Endothelial cell of umbilical vein (primary cell): ENCODE measurements around the gene ADAM11. TPM values are rescaled to one million over a fixed set of nuclear protein-coding genes. Genes with fewer than 3 reads are reported as not detected.

ENCODE experiments used
- BruUV-seq: library from RNA; stranded (reverse); fragments of 400-500 nt; replicated peaks from 2 replicates; lab custom pipeline; 2021; lab: Mats Ljungman, UMichigan
- CTCF ChIA-PET: fragments of 300-600, 350-600 bp; sonication (Branson Sonifier 250); formaldehyde crosslinking; loops from one replicate; lab custom pipeline; 2021; ENCODE audit warnings: antibody characterized with exemption, inconsistent platforms; lab: Charles Lee
- POLR2A ChIA-PET: fragments of 300-600, 350-600 bp; sonication (Branson Sonifier 250); formaldehyde crosslinking; loops from one replicate; lab custom pipeline; 2021; ENCODE audit warnings: antibody characterized with exemption, inconsistent platforms; lab: Charles Lee
- DNase-seq: peaks from one replicate; pipeline ENCODE4 v3.0.0-alpha.2; 2011; ENCODE audit warnings: low read depth, low spot score
- FAIRE-seq: peaks from 2 replicates; lab custom pipeline; 2011; peaks lifted over from hg19 to GRCh38; lab: Jason Lieb, UNC
- H2AFZ ChIP-seq: 2 replicates; pipeline ENCODE4 v1.6.0; 2012; ENCODE audit warnings: low read depth, low read length, control low read depth, inconsistent platforms
- H3K27ac ChIP-seq: 2 replicates; pipeline ENCODE4 v1.5.1; 2011; ENCODE audit warnings: low read depth, mild to moderate bottlenecking, control low read depth, low read length, moderate library complexity; ENCODE audit not compliant: insufficient read depth
- H3K27me3 ChIP-seq, 2 experiments: 2 replicates each; pipeline versions ENCODE4 v1.6.0 to v1.6.1; 2011; ENCODE audit warnings: low read length in 2 of 2, mixed read lengths in 1 of 2; ENCODE audit not compliant: control insufficient read depth in 2 of 2, insufficient read depth in 2 of 2
- H3K36me3 ChIP-seq, 2 experiments: 2 replicates in 1 of 2; 3 replicates in 1 of 2; pipeline ENCODE4 v1.5.1; 2011; ENCODE audit warnings: low read length in 2 of 2, mild to moderate bottlenecking in 1 of 2, moderate library complexity in 1 of 2; ENCODE audit not compliant: control insufficient read depth in 2 of 2, insufficient read depth in 2 of 2; ENCODE audit errors: extremely low read depth in 1 of 2
- H3K4me1 ChIP-seq: 3 replicates; pipeline ENCODE4 v1.5.1; 2011; ENCODE audit warnings: mild to moderate bottlenecking, low read length; ENCODE audit not compliant: control insufficient read depth, insufficient read depth; ENCODE audit errors: extremely low read depth
- H3K4me2 ChIP-seq: 2 replicates; pipeline ENCODE4 v1.6.1; 2011; ENCODE audit warnings: low read length, control low read depth, mixed read lengths; ENCODE audit not compliant: insufficient read depth
- H3K4me3 ChIP-seq, 3 experiments: fragments of 200-600 bp in 1 of 3; sonication (generic), shearing (Covaris generic) in 1 of 3; replicated peaks in 1 of 3; 2 replicates each; pipeline ENCODE4 v1.5.1; 2011 to 2016; ENCODE audit warnings: control low read depth in 3 of 3, low read length in 3 of 3, mild to moderate bottlenecking in 2 of 3, inconsistent platforms in 1 of 3, low read depth in 1 of 3, moderate library complexity in 1 of 3; ENCODE audit not compliant: insufficient read depth in 1 of 3
- H3K79me2 ChIP-seq: 2 replicates; pipeline ENCODE4 v1.6.0; 2012; ENCODE audit warnings: low read length, inconsistent platforms; ENCODE audit not compliant: control insufficient read depth, insufficient read depth
- H3K9ac ChIP-seq: replicated peaks from 2 replicates; pipeline ENCODE3; 2011; ENCODE audit warnings: low read length, control low read depth; ENCODE audit not compliant: insufficient read depth; ENCODE audit errors: extremely low read depth
- H3K9me1 ChIP-seq: replicated peaks from 3 replicates; pipeline ENCODE4 v1.6.0; 2011; ENCODE audit warnings: mild to moderate bottlenecking, low read length; ENCODE audit not compliant: control insufficient read depth, insufficient read depth; ENCODE audit errors: extremely low read depth
- H3K9me3 ChIP-seq: replicated peaks from 2 replicates; pipeline ENCODE4 v1.5.1; 2012; ENCODE audit warnings: low read length, inconsistent platforms; ENCODE audit not compliant: control insufficient read depth, insufficient read depth
- H4K20me1 ChIP-seq: replicated peaks from 2 replicates; pipeline ENCODE3; 2011; ENCODE audit warnings: mild to moderate bottlenecking, low read length; ENCODE audit not compliant: control insufficient read depth, insufficient read depth; ENCODE audit errors: extremely low read depth
- EZH2 ChIP-seq: IDR thresholded peaks from 2 replicates; pipeline ENCODE4 v1.6.1; 2012; ENCODE audit warnings: borderline replicate concordance, low read depth, mild to moderate bottlenecking, moderate library complexity, low read length, inconsistent platforms; ENCODE audit not compliant: severe bottlenecking
- FOS ChIP-seq: IDR thresholded peaks from 2 replicates; pipeline ENCODE4 v1.6.1; 2011; ENCODE audit warnings: mild to moderate bottlenecking, low read length, moderate library complexity, borderline replicate concordance; ENCODE audit not compliant: insufficient read depth
- GATA2 ChIP-seq: IDR thresholded peaks from 2 replicates; pipeline ENCODE4 v1.7.0; 2011; ENCODE audit warnings: low read depth, mild to moderate bottlenecking, moderate library complexity, mixed read lengths, low read length; ENCODE audit not compliant: insufficient read length, insufficient read depth
- JUN ChIP-seq: IDR thresholded peaks from 2 replicates; pipeline ENCODE4 v1.6.1; 2011; ENCODE audit warnings: borderline replicate concordance, low read depth; ENCODE audit not compliant: insufficient read length, insufficient read depth
- MYC ChIP-seq: IDR thresholded peaks from one replicate; pipeline ENCODE4 v1.6.1; 2011; ENCODE audit warnings: mild to moderate bottlenecking, low read depth, low read length
- POLR2A ChIP-seq: IDR thresholded peaks from 2 replicates; pipeline ENCODE4 v1.6.1; 2012; ENCODE audit warnings: low read depth, mild to moderate bottlenecking, control low read depth, low read length
- POLR2AphosphoS5 ChIP-seq: IDR thresholded peaks from 2 replicates; pipeline ENCODE4 v1.6.1; 2012; ENCODE audit warnings: low read depth, mild to moderate bottlenecking, control low read depth, low read length, moderate library complexity; ENCODE audit not compliant: insufficient read depth
- dilution Hi-C: fragments of 300-500 bp; cut with MboI; formaldehyde crosslinking; loops from one replicate; pipeline ENCODE4 v1.15.0; 2019; ENCODE audit warnings: low sequenced_read_pairs; ENCODE audit not compliant: extremely low pct_ligation_motif_present
- intact Hi-C: fragments of 100-400 bp; cut with micrococcal nuclease; formaldehyde crosslinking; loops from one replicate; pipeline ENCODE4 v1.10.0; 2022
- polyA plus RNA-seq, 4 experiments: library from polyadenylated mRNA; depleted of rRNA in 3 of 4; stranded (reverse) in 3 of 4; unstranded in 1 of 4; fragments of >200 nt; gene quantifications; 2 replicates each; pipeline versions ENCODE4 v1.2.1 to v1.2.3, GENCODE V29; 2011 to 2012; ENCODE audit warnings: missing spikeins in 1 of 4
- total RNA-seq: library from RNA; stranded (reverse); gene quantifications from 2 replicates; pipeline ENCODE4 v1.2.3, GENCODE V29; 2021
- TF ChIP-seq, protein P1 (sequence below), 2 donors: IDR thresholded peaks; 1 replicate in 1 of 2; 2 replicates in 1 of 2; pipeline ENCODE4 v1.5.1; 2011; ENCODE audit warnings: low read length in 2 of 2, mild to moderate bottlenecking in 2 of 2, moderate library complexity in 2 of 2, control low read depth in 1 of 2, inconsistent platforms in 1 of 2, low read depth in 1 of 2; ENCODE audit not compliant: insufficient read depth in 1 of 2; ENCODE audit errors: extremely low read depth in 1 of 2
- TF ChIP-seq, protein P2 (sequence below): IDR thresholded peaks from 2 replicates; pipeline ENCODE4 v1.6.1; 2011; ENCODE audit not compliant: insufficient read depth, insufficient read length

ADAM11 gene
- total and polyA plus RNA-seq, 2 donors (not counting 3 experiments of a cell fraction or from before 2014, with no cell fraction given) = 0.71 to 1.1 TPM

DNA sequence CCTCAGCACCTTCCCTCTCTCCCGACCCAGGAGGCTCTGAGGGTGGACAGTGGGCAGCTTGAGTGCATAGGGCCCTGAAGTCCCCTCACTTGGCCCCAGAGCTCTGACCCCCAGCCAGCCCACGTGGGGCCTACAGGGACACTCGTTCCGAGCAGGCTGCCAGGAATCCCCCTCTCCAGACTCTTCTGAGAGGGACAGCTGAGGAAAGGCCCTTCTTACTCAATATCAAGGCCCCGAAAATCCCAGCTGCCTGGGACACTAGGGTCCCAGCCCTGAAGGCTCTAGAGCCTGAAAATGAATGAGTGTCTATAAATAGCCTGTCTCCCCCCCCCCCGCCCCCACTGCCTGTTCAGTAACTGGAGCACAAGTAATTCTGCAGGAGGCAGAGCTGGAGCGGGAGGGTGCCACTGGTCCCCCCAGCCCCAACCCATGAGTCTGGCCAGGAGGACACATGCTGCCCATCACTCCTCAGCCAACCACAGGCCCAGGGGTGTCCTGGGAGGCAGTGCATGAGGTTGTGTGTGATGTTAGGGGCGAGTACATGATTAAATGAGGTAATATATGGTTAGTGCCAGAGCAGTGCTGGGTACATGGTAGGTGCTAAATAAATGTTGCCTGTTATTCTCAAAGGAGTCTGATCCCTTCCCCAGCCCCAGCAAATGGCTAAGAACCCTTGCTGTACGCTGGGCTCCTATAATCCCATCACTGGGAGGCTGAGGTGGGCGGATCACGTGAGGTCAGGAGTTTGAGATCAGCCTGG is 11.6 kb downstream of the ADAM11 start:
- no TSS peak for BruUV-seq
- no peak overlapping the region for H2AFZ ChIP-seq
- no peak overlapping the region for H3K4me3 ChIP-seq
- no peaks in the 10 kb centered on the region for H3K27me3 ChIP-seq
- no peak for FAIRE-seq
- DNase-seq = no peak
- ChIA-PET CTCF (interaction anchor here (1.4 to 15.3 kb wide), 3 partner anchors 93 to 365 kb away, joined by 4 to 368 read pairs (median 295); partner anchors contain the start of gene ACBD4), POLR2A (no interaction called here)
- no peak overlapping the region for H3K4me2 ChIP-seq
- TF ChIP-seq, protein P1, sequence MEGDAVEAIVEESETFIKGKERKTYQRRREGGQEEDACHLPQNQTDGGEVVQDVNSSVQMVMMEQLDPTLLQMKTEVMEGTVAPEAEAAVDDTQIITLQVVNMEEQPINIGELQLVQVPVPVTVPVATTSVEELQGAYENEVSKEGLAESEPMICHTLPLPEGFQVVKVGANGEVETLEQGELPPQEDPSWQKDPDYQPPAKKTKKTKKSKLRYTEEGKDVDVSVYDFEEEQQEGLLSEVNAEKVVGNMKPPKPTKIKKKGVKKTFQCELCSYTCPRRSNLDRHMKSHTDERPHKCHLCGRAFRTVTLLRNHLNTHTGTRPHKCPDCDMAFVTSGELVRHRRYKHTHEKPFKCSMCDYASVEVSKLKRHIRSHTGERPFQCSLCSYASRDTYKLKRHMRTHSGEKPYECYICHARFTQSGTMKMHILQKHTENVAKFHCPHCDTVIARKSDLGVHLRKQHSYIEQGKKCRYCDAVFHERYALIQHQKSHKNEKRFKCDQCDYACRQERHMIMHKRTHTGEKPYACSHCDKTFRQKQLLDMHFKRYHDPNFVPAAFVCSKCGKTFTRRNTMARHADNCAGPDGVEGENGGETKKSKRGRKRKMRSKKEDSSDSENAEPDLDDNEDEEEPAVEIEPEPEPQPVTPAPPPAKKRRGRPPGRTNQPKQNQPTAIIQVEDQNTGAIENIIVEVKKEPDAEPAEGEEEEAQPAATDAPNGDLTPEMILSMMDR (IDR thresholded peaks at IDR 0.05; ENCODE audit: extremely low read depth in 1 of 2, insufficient read depth in 1 of 2, low read depth in 1 of 2, low read length in 2 of 2) = no peak
- TF ChIP-seq FOS (no peak), GATA2 (no peak), POLR2A (no peak), POLR2AphosphoS5 (no peak), EZH2 (no peak), JUN (no peak), MYC (no peak)
- TF ChIP-seq, protein P2, sequence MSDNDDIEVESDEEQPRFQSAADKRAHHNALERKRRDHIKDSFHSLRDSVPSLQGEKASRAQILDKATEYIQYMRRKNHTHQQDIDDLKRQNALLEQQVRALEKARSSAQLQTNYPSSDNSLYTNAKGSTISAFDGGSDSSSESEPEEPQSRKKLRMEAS = no peak
- H3K27ac ChIP-seq = no peak overlapping the region
- intact Hi-C loops (no loop called here), dilution Hi-C loops (loop anchor here (25.0 kb wide), 1 partner anchor 92 kb away; no protein-coding TSS in a partner anchor)
- no peaks in the 10 kb centered on the region for H3K79me2 ChIP-seq
- H3K9ac ChIP-seq = no peak overlapping the region
- H3K9me3 ChIP-seq = no peaks in the 10 kb centered on the region
- H3K36me3 ChIP-seq = no peaks in the 10 kb centered on the region
- peaks cover 5% of the 10 kb centered on the region for H3K4me1 ChIP-seq
- H4K20me1 ChIP-seq = no peaks in the 10 kb centered on the region
- H3K9me1 ChIP-seq = no peaks in the 10 kb centered on the region
